Retinal pigment epithelial cell (primary cell): ENCODE measurements around the gene KCNB1.

Experiments
- DNase-seq: peaks from one replicate; pipeline ENCODE4 v3.0.0-alpha.2; 2010; ENCODE audit warnings: low read depth
- H3K4me3 ChIP-seq: 2 replicates; pipeline ENCODE4 v1.5.1; 2011; ENCODE audit warnings: mild to moderate bottlenecking, low read length, control low read depth, moderate library complexity
- TF ChIP-seq, protein P1 (sequence below): conservative IDR thresholded peaks from 2 replicates; pipeline ENCODE4 v1.5.1; 2011; ENCODE audit warnings: low read depth, low read length, control low read depth, inconsistent platforms

The KCNB1 gene

DNA sequence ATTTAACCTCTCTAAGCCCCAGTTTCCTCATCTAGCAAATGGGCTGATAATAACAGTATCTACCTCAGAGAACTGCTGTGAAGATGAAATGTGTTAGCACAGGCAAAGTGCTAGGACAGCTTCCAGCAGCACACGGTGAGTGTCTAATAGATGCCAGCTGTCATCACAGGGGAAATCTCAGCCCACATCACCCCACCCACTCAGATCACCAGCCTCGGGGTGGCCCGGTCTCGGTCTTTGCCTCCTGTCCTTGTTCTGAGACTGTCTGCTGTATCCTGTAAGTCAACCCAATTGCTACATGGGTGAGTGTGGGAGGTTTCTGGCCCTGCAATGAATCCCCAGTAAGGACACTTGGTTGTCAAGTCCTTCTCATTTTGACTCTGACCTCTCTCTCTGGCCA is 105.1 kb downstream of the KCNB1 start:
- H3K4me3 ChIP-seq = no peak overlapping the region
- TF ChIP-seq, protein P1, sequence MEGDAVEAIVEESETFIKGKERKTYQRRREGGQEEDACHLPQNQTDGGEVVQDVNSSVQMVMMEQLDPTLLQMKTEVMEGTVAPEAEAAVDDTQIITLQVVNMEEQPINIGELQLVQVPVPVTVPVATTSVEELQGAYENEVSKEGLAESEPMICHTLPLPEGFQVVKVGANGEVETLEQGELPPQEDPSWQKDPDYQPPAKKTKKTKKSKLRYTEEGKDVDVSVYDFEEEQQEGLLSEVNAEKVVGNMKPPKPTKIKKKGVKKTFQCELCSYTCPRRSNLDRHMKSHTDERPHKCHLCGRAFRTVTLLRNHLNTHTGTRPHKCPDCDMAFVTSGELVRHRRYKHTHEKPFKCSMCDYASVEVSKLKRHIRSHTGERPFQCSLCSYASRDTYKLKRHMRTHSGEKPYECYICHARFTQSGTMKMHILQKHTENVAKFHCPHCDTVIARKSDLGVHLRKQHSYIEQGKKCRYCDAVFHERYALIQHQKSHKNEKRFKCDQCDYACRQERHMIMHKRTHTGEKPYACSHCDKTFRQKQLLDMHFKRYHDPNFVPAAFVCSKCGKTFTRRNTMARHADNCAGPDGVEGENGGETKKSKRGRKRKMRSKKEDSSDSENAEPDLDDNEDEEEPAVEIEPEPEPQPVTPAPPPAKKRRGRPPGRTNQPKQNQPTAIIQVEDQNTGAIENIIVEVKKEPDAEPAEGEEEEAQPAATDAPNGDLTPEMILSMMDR = no peak
- DNase-seq = no peak

DNA sequence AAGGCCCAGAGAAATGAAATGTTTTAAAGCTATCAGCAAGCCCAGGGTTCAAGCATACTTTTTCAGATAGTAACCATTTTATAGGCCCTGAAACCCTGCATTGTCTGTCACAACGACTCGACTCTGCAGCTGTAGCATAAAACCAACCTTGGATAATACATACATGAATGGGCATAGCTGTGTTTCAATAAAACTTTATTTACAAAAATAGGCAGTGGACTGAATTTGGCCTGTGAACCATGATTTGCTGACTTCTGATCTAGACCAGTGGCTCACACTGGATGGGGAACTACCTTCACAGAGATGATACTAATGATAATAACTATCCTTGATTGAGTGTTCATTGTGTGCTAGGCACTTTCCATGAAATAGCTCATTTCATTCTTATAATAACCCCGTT is 107.3 kb downstream of the KCNB1 start:
- DNase-seq = no peak
- no peak overlapping the region for H3K4me3 ChIP-seq
- TF ChIP-seq, protein P1 = no peak

DNA sequence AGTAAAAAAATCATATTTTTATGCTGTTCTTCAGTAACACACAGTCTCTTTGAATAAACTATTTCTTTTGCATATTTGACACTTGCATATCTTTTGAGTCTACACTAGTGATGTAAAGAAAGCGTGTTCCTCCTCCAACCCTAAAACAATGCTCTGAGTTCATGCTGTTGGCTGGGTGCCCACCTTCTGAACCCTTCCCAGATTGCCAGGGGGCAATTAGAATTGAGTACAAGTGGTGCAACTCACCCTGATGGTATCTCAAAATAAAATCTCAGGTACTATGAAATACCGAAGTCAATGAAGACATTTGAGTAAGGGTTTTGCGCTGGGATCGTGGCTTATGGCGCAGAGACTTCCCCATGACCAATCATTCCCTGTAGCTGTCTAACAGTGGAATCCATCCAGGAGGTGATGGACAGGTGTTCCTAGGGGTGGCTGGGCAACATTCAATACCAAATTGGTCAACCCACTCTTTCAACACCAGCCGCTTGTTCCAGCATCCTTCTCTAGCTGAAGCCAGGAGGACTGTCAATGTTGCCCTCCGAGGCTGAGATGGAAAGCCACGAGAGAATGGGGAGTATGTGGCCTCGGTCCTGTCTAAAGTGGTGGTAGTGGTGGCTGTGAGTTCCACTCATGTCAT is 110.3 kb downstream of the KCNB1 start:
- TF ChIP-seq, protein P1 = no peak
- no peak for DNase-seq
- no peak overlapping the region for H3K4me3 ChIP-seq

DNA sequence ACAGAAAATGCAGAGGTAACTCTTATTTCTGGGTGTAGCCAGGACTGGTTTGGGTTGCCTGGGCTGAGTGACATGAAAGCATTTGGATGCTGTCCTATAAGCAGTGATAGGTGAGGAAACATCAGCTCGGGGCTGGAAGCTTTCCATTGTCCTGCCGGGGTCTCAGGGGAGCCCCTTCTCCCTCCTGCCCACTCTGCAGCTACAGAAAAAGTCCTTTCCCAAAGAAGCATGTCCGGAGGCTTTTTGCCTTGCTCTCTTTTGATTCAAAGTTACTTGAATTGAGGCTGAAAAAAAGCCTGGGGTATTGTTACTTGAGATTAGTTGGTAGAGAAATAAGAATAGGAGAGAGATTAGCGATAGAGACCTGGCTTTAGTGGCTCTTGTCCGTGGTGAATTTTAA is 113.9 kb downstream of the KCNB1 start:
- TF ChIP-seq, protein P1 = no peak
- H3K4me3 ChIP-seq = no peak overlapping the region
- no peak for DNase-seq

DNA sequence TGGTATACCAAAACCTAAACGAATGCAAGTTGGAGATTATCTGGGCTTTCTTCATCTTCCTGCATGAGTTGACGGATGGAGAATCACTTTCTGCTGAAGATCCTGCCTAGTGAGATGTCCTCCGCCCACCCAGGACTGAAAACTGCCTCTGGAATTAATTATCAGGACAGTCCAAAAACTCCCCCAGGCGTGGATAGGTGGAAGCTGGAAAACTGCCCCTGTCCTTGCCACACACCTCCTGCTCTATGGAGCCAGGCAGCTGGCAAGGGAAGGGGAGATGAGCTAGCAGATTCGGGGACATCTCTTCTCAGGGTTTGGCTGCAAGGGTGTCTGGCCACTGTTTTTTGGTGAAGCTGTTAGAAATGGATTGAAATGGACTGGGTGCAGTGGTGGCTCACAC is 115.4 kb downstream of the KCNB1 start:
- TF ChIP-seq, protein P1 = no peak
- no peak overlapping the region for H3K4me3 ChIP-seq
- no peak for DNase-seq

DNA sequence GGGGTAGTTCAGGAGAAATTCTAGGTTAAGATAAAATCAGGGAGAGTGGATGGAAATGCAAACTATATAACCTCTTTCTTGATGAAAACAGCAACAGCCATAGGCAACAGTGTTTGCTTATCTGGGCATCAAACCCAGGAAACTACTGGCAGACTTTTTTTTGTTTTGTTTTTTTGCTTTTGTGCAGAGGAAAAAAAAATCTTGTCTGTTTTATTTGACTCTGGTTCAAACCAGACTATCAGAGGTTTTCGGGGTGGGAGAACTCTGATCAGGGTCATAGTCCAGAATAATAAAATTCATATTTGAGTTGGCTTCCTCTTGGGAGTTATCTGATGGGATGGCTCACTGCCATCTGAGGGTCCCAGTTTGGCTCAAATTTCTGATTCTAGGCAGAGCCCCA is 115.8 kb downstream of the KCNB1 start:
- H3K4me3 ChIP-seq = no peak overlapping the region
- DNase-seq = no peak
- TF ChIP-seq, protein P1 = no peak

DNA sequence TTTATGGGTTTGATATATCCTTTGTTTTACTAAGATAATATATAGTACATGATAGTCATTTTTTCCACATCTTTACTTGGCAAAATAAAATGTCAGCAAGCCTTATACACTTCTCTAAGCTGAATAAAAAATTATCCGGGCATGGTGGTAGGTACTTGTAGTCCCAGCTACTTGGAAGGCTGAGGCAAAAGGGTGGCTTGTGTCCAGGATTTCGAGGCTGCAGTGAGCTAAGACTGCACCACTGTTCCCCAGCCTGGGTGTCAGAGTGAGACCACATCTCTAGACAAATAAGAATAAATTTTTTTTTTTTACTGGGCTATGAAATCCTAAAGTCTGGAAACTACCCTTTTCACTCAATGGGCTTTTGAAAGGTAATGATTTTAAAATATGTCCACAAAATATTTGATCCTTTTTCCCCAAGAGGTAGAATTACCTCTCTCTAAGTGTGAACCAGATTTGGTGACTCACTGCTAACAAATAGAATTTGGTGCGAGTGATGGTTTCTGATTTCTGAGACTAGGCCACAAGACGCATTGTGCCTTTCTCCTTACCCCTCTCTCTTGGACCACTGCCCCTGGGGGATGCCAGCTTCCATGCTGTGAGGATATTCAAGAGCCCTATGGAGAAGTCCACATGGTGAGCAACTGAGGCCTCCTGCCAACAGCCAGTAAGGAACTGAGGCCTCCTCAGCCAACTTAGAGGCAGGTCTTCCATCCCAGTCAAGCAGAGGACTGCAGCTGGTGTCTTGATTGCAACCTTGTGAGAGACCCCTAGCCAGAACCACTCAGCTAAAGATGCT is 120.4 kb downstream of the KCNB1 start:
- no peak overlapping the region for H3K4me3 ChIP-seq
- DNase-seq = no peak
- TF ChIP-seq, protein P1 = no peak
